HCT116 (cell line): ENCODE results near the gene FBXO42. TPM values are rescaled to one million over a fixed set of nuclear protein-coding genes. Genes with fewer than 3 reads are reported as not detected.

Experiments used
- ATAC-seq: fragments of 200-7000 bp; cut with Tn5 transposase; 2 replicates; pipeline ENCODE4 v1.9.1; 2020; ENCODE audit warnings: mild to moderate bottlenecking, moderate library complexity
- BruUV-seq: library from RNA; stranded (reverse); fragments of 400-500 nt; replicated peaks from 2 replicates; lab custom pipeline; 2021; lab: Mats Ljungman, UMichigan
- CTCF ChIA-PET: fragments of 300-600 bp; sonication (Branson Sonifier 250); formaldehyde crosslinking; loops from one replicate; lab custom pipeline; 2021; ENCODE audit warnings: antibody characterized with exemption; lab: Charles Lee
- POLR2A ChIA-PET: fragments of 300-600, 350-600 bp; sonication (Branson Sonifier 250); formaldehyde crosslinking; loops from one replicate; lab custom pipeline; 2021; ENCODE audit warnings: antibody characterized with exemption; lab: Charles Lee
- RAD21 ChIA-PET, 2 experiments: fragments of 300-600 bp; sonication (Branson Sonifier 250); formaldehyde crosslinking; loops; one replicate each; lab custom pipeline; 2023; ENCODE audit warnings: low total read pairs in 2 of 2; ENCODE audit not compliant: uncharacterized antibody in 2 of 2, unreplicated experiment in 2 of 2, low non-redundant PET in 1 of 2; lab: Charles Lee
- DNase-seq: peaks from one replicate; pipeline ENCODE4 v3.0.0-alpha.2; 2010; ENCODE audit warnings: low read depth, low spot score
- H2AFZ ChIP-seq: fragments of 200-600 bp; shearing (Covaris generic), sonication (generic); 2 replicates; pipeline ENCODE4 v1.6.1; 2017; ENCODE audit warnings: low read depth, mixed run types, mixed read lengths, antibody characterized with exemption, low read length; ENCODE audit not compliant: poor library complexity, severe bottlenecking
- H3K27ac ChIP-seq: 2 replicates; pipeline ENCODE4 v1.5.1; 2012; ENCODE audit warnings: low read depth, low read length
- H3K27me3 ChIP-seq: fragments of 200-600 bp; sonication (generic); 2 replicates; pipeline ENCODE4 v1.6.1; 2016; ENCODE audit warnings: mixed run types, low read length, mixed read lengths; ENCODE audit not compliant: insufficient read depth
- H3K36me3 ChIP-seq, 2 experiments: fragments of 200-500 bp in 1 of 2; fragments of 200-600 bp in 1 of 2; sonication (Bioruptor generic) in 1 of 2; sonication (generic) in 1 of 2; 2 replicates each; pipeline versions ENCODE4 v1.5.1 to v1.6.1; 2014 to 2016; ENCODE audit warnings: low read length in 2 of 2, inconsistent platforms in 1 of 2, mixed read lengths in 1 of 2, mixed run types in 1 of 2; ENCODE audit not compliant: insufficient read depth in 2 of 2, control insufficient read depth in 1 of 2
- H3K4me1 ChIP-seq, 2 experiments: fragments of 200-600 bp in 1 of 2; sonication (generic) in 1 of 2; 2 replicates each; pipeline versions ENCODE4 v1.5.1 to v1.6.1; 2012 to 2017; ENCODE audit warnings: low read length in 2 of 2, inconsistent platforms in 1 of 2, mild to moderate bottlenecking in 1 of 2, mixed read lengths in 1 of 2, mixed run types in 1 of 2, moderate library complexity in 1 of 2; ENCODE audit not compliant: insufficient read depth in 2 of 2, control insufficient read depth in 1 of 2
- H3K4me2 ChIP-seq: fragments of 200-600 bp; sonication (generic); 2 replicates; pipeline ENCODE4 v1.6.1; 2017; ENCODE audit warnings: mixed run types, low read length, mixed read lengths
- H3K4me3 ChIP-seq, 2 experiments: fragments of 200-600 bp in 1 of 2; sonication (generic) in 1 of 2; replicated peaks in 1 of 2; 2 replicates each; pipeline ENCODE4 v1.5.1; 2011 to 2016; ENCODE audit warnings: low read length in 2 of 2, control low read depth in 1 of 2, low read depth in 1 of 2, mild to moderate bottlenecking in 1 of 2, mixed read lengths in 1 of 2, mixed run types in 1 of 2
- H3K79me2 ChIP-seq: fragments of 200-600 bp; sonication (generic); 2 replicates; pipeline ENCODE4 v1.6.1; 2017; ENCODE audit warnings: mild to moderate bottlenecking, mixed run types, low read length, moderate library complexity, mixed read lengths; ENCODE audit not compliant: insufficient read depth
- H3K9ac ChIP-seq: fragments of 200-600 bp; sonication (generic); 2 replicates; pipeline ENCODE4 v1.6.1; 2016; ENCODE audit warnings: low read length, mixed read lengths
- H3K9me2 ChIP-seq: fragments of 200-600 bp; sonication (generic), shearing (Covaris generic); 2 replicates; pipeline ENCODE4 v1.6.1; 2017; ENCODE audit warnings: mixed run types, mild to moderate bottlenecking, moderate library complexity; ENCODE audit not compliant: insufficient read depth
- H3K9me3 ChIP-seq, 2 experiments: fragments of 200-500 bp in 1 of 2; fragments of 200-600 bp in 1 of 2; sonication (Bioruptor generic) in 1 of 2; sonication (generic) in 1 of 2; 2 replicates each; pipeline ENCODE4 v1.6.1; 2014 to 2017; ENCODE audit warnings: low read length in 2 of 2, mixed read lengths in 2 of 2, inconsistent platforms in 1 of 2, low read depth in 1 of 2, mild to moderate bottlenecking in 1 of 2, mixed run types in 1 of 2, moderate library complexity in 1 of 2; ENCODE audit not compliant: control insufficient read depth in 1 of 2, insufficient read depth in 1 of 2
- H4K20me1 ChIP-seq: fragments of 200-600 bp; sonication (generic), shearing (Covaris generic); 2 replicates; pipeline ENCODE4 v1.6.1; 2017; ENCODE audit warnings: mixed run types, mild to moderate bottlenecking, moderate library complexity; ENCODE audit not compliant: insufficient read depth
- CEBPB ChIP-seq: IDR thresholded peaks from 2 replicates; pipeline ENCODE4 v1.6.1; 2012; ENCODE audit warnings: low read depth
- FOSL1 ChIP-seq: IDR thresholded peaks from 2 replicates; pipeline ENCODE4 v1.6.1; 2012; ENCODE audit warnings: low read depth
- JUND ChIP-seq: IDR thresholded peaks from 2 replicates; pipeline ENCODE4 v1.6.1; 2012
- POLR2A ChIP-seq: IDR thresholded peaks from 2 replicates; pipeline ENCODE4 v1.7.0; 2011; ENCODE audit warnings: borderline replicate concordance; ENCODE audit not compliant: insufficient read depth, insufficient read length; ENCODE audit errors: extremely low read depth
- SP1 ChIP-seq: IDR thresholded peaks from 2 replicates; pipeline ENCODE4 v1.6.1; 2012; ENCODE audit warnings: low read depth
- SRF ChIP-seq: IDR thresholded peaks from 2 replicates; pipeline ENCODE4 v1.6.1; 2012; ENCODE audit warnings: low read depth
- TCF7L2 ChIP-seq: IDR thresholded peaks from 2 replicates; pipeline ENCODE4 v1.7.0; 2011; ENCODE audit warnings: borderline replicate concordance, inconsistent platforms; ENCODE audit not compliant: insufficient read depth, insufficient read length; ENCODE audit errors: extremely low read depth
- ZFX ChIP-seq: fragments of 450-650 bp; IDR thresholded peaks from 2 replicates; pipeline ENCODE4 v1.6.1; 2017
- ZNF274 ChIP-seq: fragments of 200-500 bp; sonication (Bioruptor generic); IDR thresholded peaks from 2 replicates; pipeline ENCODE4 v1.6.1; 2014; ENCODE audit warnings: mild to moderate bottlenecking, low read depth, low read length, inconsistent platforms
- intact Hi-C: fragments of 100-400 bp; cut with micrococcal nuclease; formaldehyde crosslinking; loops from 2 replicates; pipeline ENCODE4 v1.10.0; 2022
- total RNA-seq: library from RNA; stranded (reverse); gene quantifications from one replicate; pipeline ENCODE4 v1.2.1, GENCODE V29; 2021; ENCODE audit not compliant: unreplicated experiment
- TF ChIP-seq, protein P1 (sequence below): IDR thresholded peaks from 2 replicates; pipeline ENCODE4 v1.6.1; 2012
- TF ChIP-seq, protein P2 (sequence below): IDR thresholded peaks from 2 replicates; pipeline ENCODE4 v1.6.1; 2012

The FBXO42 gene
- total RNA-seq, 1 experiment from 2014 or later, result 20.6 TPM

DNA sequence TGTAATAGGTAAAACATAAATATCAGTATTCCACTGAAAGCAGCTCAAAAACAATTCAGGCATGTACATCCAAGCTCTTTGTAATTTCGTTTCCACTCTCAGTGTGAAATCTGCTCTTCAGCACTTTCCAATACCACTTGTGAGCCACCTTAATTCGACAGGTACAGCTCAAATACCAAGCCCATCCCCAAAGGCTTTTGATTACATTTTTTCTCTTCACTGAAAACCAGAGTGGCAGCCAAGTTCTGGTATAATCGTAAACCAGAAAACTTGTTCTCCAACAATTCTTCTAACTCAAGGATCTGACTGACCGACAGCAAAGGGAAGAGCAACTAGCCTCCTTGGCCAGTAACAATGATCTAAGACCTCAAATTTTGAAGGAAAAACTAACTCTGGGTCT, 36.8 kb downstream of the FBXO42 start (continued):
- no peak for TF ChIP-seq POLR2A
- TF ChIP-seq, protein P1, sequence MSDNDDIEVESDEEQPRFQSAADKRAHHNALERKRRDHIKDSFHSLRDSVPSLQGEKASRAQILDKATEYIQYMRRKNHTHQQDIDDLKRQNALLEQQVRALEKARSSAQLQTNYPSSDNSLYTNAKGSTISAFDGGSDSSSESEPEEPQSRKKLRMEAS, result no peak

DNA sequence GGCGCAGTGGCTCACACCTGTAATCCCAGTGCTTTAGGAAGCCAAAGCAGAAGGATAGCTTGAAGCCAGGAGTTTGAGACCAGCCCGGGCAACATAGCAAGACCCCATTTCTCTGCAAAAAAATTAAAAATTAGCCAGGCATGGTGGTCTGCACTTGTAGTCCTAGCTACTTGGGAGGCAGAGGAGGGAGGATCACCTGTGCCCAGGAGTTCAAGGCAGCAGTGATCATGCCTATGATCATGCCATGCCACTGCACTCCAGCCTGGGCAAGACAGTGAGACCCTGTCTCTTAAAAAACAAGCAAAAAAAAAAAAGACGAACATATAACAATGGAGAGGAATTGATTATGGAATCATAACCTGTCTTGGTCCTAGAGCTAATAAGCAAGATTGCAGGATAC, 45.1 kb downstream of the FBXO42 start:
- Histone ChIP-seq H3K4me2 (no peak overlapping the region), H3K27ac (no peak overlapping the region), H3K27me3 (no peaks in the 10 kb centered on the region), H3K4me1 (no peaks in the 10 kb centered on the region), H2AFZ (no peak overlapping the region), H3K4me3 (no peak overlapping the region), H3K79me2 (no peaks in the 10 kb centered on the region), H3K36me3 (peaks cover 14 to 25% of the 10 kb centered on the region in 2 experiments; a peak in 3 of 4 replicates), H3K9ac (no peak overlapping the region), H3K9me3 (no peaks in the 10 kb centered on the region), H3K9me2 (no peaks in the 10 kb centered on the region), H4K20me1 (no peaks in the 10 kb centered on the region)
- RAD21 ChIA-PET, result no interaction called here
- no TSS peak for BruUV-seq
- POLR2A ChIA-PET, result no interaction called here
- ATAC-seq, result no peak
- no peak for TF ChIP-seq ZNF274
- TF ChIP-seq, protein P2, sequence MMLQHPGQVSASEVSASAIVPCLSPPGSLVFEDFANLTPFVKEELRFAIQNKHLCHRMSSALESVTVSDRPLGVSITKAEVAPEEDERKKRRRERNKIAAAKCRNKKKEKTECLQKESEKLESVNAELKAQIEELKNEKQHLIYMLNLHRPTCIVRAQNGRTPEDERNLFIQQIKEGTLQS, result no peak
- no peak for TF ChIP-seq SP1
- no peak for TF ChIP-seq SRF
- TF ChIP-seq JUND, result no peak
- no peak for TF ChIP-seq CEBPB
- no peak for TF ChIP-seq ZFX
- TF ChIP-seq FOSL1, result no peak
- TF ChIP-seq, protein P1, result no peak
- no peak for TF ChIP-seq TCF7L2
- DNase-seq, result no peak
- intact Hi-C loops, result no loop called here
- CTCF ChIA-PET, result no interaction called here
